Measurements from ENCODE around the gene USP10. TPM values are rescaled to one million over a fixed set of nuclear protein-coding genes. Genes with fewer than 3 reads are reported as not detected.
A peak's percentile ranks its signal among the peaks of the same experiment; 100 is the strongest.

USP10 gene
- total RNA-seq, 4 donors from 2014 or later, result 23.6 to 56.8 (median 45.4) TPM

DNA sequence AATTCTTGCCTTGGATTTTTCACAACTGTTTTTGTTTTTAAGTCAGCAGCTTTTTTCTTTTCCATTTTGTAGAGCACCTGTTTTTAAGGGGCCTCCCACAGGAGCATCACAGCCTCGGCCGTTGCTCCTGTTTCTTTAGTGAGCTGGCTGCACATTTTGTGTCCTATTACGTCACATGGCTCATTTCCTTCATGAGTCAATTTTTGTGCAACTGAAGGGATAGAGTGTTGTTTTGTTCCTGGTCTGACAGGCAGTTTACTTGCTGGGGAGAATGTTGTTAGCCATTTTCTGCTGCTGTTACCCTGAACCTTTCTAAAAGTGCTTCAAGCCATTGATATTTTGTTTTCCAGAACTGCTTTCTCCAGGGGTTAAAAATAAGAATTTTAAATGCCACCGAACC is 75.0 kb downstream of the USP10 start:
- TF ChIP-seq POLR2AphosphoS5 (IDR thresholded peaks at IDR 0.05) (peak in 1 of 3 donors; percentile 57), POLR2A (IDR thresholded peaks at IDR 0.05) (no peak)
- H3K9me3 ChIP-seq, result no peaks in the 10 kb centered on the region
- WGBS, 2 donors (ENCODE audit: low coverage in 1 of 2), result 69 to 81% methylated on average over 4 of the region's 4 CpGs
- no peaks in the 10 kb centered on the region for H3K27me3 ChIP-seq
- no peak for DNase-seq
- H3K36me3 ChIP-seq, result peaks cover 0 to 36% (median 12%) of the 10 kb centered on the region in 4 donors
- in situ Hi-C loops (cut with MboI; ENCODE audit: low pct_ligation_motif_present in 1 of 4, low pct_unique_long_range_greater_than_20kb in 1 of 4, low sequenced_read_pairs in 3 of 4), result no loop called here
- H3K4me1 ChIP-seq, result no peaks in the 10 kb centered on the region
- H3K4me3 ChIP-seq, result no peak overlapping the region
- intact Hi-C loops (cut with DNase I; ENCODE audit: low total_unique reads), result no loop called here
- peak overlapping the region in 1 of 4 donors; percentile 25 for H3K27ac ChIP-seq

DNA sequence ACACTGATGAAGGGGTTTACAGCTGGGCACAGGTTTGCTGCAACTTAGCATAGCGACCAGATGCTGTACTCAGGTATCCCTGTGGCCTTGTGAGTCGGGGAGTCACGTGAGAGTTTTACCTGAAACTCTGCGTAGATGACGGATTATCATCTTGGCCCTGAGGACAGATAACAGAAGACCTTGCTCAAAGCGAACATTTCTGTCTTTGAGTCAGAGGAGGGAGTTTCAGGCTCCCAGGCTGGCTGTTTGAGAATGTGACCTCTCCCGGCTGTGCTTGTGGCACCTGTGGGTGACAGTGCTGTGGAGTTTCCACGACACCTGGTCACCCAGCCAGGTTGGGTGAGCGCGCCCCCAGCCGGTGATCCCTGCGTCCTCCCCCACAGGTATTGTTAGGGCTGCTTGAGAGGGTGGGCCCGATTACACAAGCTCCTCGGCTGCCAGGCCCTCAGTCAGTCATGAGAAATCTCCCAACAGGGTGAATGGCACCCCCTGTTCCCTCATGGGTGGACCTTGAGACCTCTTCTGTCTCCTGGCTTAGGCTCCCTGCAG is 75.5 kb downstream of the USP10 start:
- intact Hi-C loops (cut with DNase I; ENCODE audit: low total_unique reads), result no loop called here
- TF ChIP-seq EP300 (IDR thresholded peaks at IDR 0.05; ENCODE audit: low read depth) (no peak), POLR2AphosphoS5 (IDR thresholded peaks at IDR 0.05) (no peak), POLR2A (IDR thresholded peaks at IDR 0.05) (no peak)
- TF ChIP-seq, protein P1, sequence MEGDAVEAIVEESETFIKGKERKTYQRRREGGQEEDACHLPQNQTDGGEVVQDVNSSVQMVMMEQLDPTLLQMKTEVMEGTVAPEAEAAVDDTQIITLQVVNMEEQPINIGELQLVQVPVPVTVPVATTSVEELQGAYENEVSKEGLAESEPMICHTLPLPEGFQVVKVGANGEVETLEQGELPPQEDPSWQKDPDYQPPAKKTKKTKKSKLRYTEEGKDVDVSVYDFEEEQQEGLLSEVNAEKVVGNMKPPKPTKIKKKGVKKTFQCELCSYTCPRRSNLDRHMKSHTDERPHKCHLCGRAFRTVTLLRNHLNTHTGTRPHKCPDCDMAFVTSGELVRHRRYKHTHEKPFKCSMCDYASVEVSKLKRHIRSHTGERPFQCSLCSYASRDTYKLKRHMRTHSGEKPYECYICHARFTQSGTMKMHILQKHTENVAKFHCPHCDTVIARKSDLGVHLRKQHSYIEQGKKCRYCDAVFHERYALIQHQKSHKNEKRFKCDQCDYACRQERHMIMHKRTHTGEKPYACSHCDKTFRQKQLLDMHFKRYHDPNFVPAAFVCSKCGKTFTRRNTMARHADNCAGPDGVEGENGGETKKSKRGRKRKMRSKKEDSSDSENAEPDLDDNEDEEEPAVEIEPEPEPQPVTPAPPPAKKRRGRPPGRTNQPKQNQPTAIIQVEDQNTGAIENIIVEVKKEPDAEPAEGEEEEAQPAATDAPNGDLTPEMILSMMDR (IDR thresholded peaks at IDR 0.05), result no peak
- WGBS, 2 donors (ENCODE audit: low coverage in 1 of 2), result 80 to 87% methylated on average over 1 to 14 of the region's 14 CpGs
- Histone ChIP-seq H3K27me3 (no peaks in the 10 kb centered on the region), H3K4me3 (no peak overlapping the region), H3K4me1 (no peaks in the 10 kb centered on the region), H3K36me3 (peaks cover 0 to 39% (median 12%) of the 10 kb centered on the region in 4 donors), H3K27ac (peak overlapping the region in 2 of 4 donors; percentile 25 to 34), H3K9me3 (no peaks in the 10 kb centered on the region)
- DNase-seq, result no peak
- in situ Hi-C loops (cut with MboI; ENCODE audit: low pct_ligation_motif_present in 1 of 4, low pct_unique_long_range_greater_than_20kb in 1 of 4, low sequenced_read_pairs in 3 of 4), result no loop called here

DNA sequence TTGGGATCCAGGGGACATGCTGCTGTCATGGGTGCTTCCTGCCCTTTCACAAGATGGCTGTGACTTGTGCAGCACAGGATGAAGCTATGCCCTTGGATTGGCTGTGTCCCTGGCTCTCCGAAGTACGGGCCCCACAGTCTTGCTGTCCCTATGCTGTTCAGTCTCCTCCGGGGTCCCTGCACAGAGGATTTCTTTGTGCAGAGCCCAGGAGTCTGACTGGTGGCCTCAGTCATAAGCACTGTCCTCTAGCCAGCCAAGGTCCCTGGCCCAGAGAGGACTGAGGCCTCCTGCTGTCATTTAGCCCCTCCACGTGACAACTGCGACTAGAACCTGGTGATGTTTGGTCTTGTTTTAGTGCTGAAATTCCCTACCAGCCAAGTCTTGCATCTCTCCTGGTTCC is 77.6 kb downstream of the USP10 start:
- WGBS, 2 donors (ENCODE audit: low coverage in 1 of 2), result 97% methylated on average over 5 of the region's 5 CpGs; no CpG with 5 or more reads in 1 of the 2 donors
- H3K4me1 ChIP-seq, result no peaks in the 10 kb centered on the region
- no peak for DNase-seq

DNA sequence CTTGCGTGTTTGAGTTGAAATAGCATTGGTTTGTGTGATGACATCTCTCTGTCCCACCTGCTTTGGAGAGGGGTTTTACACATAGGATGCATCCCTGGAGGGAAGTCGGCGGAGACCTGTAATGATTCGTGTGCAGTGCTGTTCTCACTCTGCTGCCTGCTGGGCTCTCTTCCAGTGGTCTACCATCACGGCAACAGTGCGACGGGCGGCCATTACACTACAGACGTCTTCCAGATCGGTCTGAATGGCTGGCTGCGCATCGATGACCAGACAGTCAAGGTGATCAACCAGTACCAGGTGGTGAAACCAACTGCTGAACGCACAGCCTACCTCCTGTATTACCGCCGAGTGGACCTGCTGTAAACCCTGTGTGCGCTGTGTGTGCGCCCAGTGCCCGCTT is 78.9 kb downstream of the USP10 start:
- intact Hi-C loops (cut with DNase I; ENCODE audit: low total_unique reads) (no loop called here), in situ Hi-C loops (cut with MboI; ENCODE audit: low pct_ligation_motif_present in 1 of 4, low pct_unique_long_range_greater_than_20kb in 1 of 4, low sequenced_read_pairs in 3 of 4) (no loop called here)
- Histone ChIP-seq H3K27me3 (no peaks in the 10 kb centered on the region), H3K9me3 (no peaks in the 10 kb centered on the region), H3K36me3 (peaks cover 0 to 34% (median 9%) of the 10 kb centered on the region in 4 donors), H3K4me1 (no peaks in the 10 kb centered on the region), H3K4me3 (no peak overlapping the region), H3K27ac (no peak overlapping the region)
- TF ChIP-seq POLR2A (IDR thresholded peaks at IDR 0.05) (no peak), POLR2AphosphoS5 (IDR thresholded peaks at IDR 0.05) (no peak), EP300 (IDR thresholded peaks at IDR 0.05; ENCODE audit: low read depth) (no peak)
- TF ChIP-seq, protein P1 (IDR thresholded peaks at IDR 0.05), result no peak
- WGBS, 2 donors (ENCODE audit: low coverage in 1 of 2), result 96 to 100% methylated on average over 3 to 18 of the region's 18 CpGs
- DNase-seq, result no peak

More for the DNA sequence above, 77.6 kb downstream of the USP10 start:
- peaks cover 0 to 39% (median 12%) of the 10 kb centered on the region in 4 donors for H3K36me3 ChIP-seq
- H3K27ac ChIP-seq, result no peak overlapping the region
- in situ Hi-C loops (cut with MboI; ENCODE audit: low pct_ligation_motif_present in 1 of 4, low pct_unique_long_range_greater_than_20kb in 1 of 4, low sequenced_read_pairs in 3 of 4), result no loop called here
- intact Hi-C loops (cut with DNase I; ENCODE audit: low total_unique reads), result no loop called here
- no peak overlapping the region for H3K4me3 ChIP-seq
- TF ChIP-seq, protein P1 (IDR thresholded peaks at IDR 0.05), result no peak
- no peak for TF ChIP-seq EP300 (IDR thresholded peaks at IDR 0.05; ENCODE audit: low read depth)
- no peak for TF ChIP-seq POLR2AphosphoS5 (IDR thresholded peaks at IDR 0.05)
- TF ChIP-seq POLR2A (IDR thresholded peaks at IDR 0.05), result no peak
- H3K27me3 ChIP-seq, result no peaks in the 10 kb centered on the region
- no peaks in the 10 kb centered on the region for H3K9me3 ChIP-seq

DNA sequence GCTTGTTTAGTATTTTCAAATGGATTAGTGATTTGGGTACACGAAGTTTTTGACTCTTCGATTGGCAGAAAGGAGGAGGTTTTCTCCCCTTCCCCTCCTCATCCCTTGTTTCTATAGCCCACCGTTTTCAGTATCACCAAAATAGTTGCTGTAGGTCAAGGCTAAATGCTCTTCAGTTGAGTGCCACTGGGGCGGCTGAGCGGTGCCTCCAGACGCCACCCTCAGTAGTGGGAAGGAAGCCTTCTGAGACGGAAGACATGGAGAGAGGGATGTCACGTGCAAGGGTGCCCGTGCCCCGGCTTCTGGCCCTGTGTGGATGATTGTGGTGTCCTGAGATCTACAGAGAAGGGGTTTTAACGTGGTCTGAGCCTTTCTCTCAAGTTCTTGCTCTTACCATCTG is 80.3 kb downstream of the USP10 start:
- DNase-seq, result no peak
- H3K27ac ChIP-seq, result no peak overlapping the region
- H3K4me3 ChIP-seq, result no peak overlapping the region
- H3K36me3 ChIP-seq, result peaks cover 0 to 31% (median 5%) of the 10 kb centered on the region in 4 donors
- TF ChIP-seq EP300 (IDR thresholded peaks at IDR 0.05; ENCODE audit: low read depth) (no peak), POLR2A (IDR thresholded peaks at IDR 0.05) (no peak), POLR2AphosphoS5 (IDR thresholded peaks at IDR 0.05) (no peak)
- TF ChIP-seq, protein P1 (IDR thresholded peaks at IDR 0.05), result no peak
- H3K4me1 ChIP-seq, result no peaks in the 10 kb centered on the region
- WGBS, 2 donors (ENCODE audit: low coverage in 1 of 2), result 95% methylated on average over 11 of the region's 11 CpGs; no CpG with 5 or more reads in 1 of the 2 donors
- intact Hi-C loops (cut with DNase I; ENCODE audit: low total_unique reads) (no loop called here), in situ Hi-C loops (cut with MboI; ENCODE audit: low pct_ligation_motif_present in 1 of 4, low pct_unique_long_range_greater_than_20kb in 1 of 4, low sequenced_read_pairs in 3 of 4) (no loop called here)
- H3K27me3 ChIP-seq, result no peaks in the 10 kb centered on the region
- H3K9me3 ChIP-seq, result no peaks in the 10 kb centered on the region

Data from transverse colon (tissue), 4 donors.